HG03558 (cell line): ENCODE data around the gene MED27.

Source experiments
- ATAC-seq: cut with Tn5 transposase; IDR thresholded peaks from one replicate; pipeline ENCODE4 v1.9.1; 2021; ENCODE audit warnings: moderate number of reproducible peaks; ENCODE audit not compliant: unreplicated experiment; ENCODE audit errors: extremely low read depth

MED27 gene

GRCh38 chr9:131826053-131826452 is 253.6 kb downstream of the MED27 start:
- no peak for ATAC-seq

- no peak for ATAC-seq
Measured at GRCh38 chr9:131824953-131825495, 254.6 kb downstream of the MED27 start.

- ATAC-seq, result no peak
Measured at GRCh38 chr9:131824155-131824594, 255.5 kb downstream of the MED27 start.

GRCh38 chr9:131823701-131824146 is 255.9 kb downstream of the MED27 start:
- no peak for ATAC-seq

GRCh38 chr9:131818089-131818488 is 261.6 kb downstream of the MED27 start:
- no peak for ATAC-seq

GRCh38 chr9:131817627-131818026 is 262.0 kb downstream of the MED27 start:
- no peak for ATAC-seq

GRCh38 chr9:131817073-131817472 is 262.6 kb downstream of the MED27 start:
- ATAC-seq, result no peak

GRCh38 chr9:131815970-131816873 is 263.4 kb downstream of the MED27 start:
- no peak for ATAC-seq

GRCh38 chr9:131814707-131815106 is 265.0 kb downstream of the MED27 start:
- no peak for ATAC-seq

- no peak for ATAC-seq
Measured at GRCh38 chr9:131813116-131813515, 266.6 kb downstream of the MED27 start.

- no peak for ATAC-seq
Measured at GRCh38 chr9:131812116-131812790, 267.4 kb downstream of the MED27 start.

GRCh38 chr9:131811405-131811804 is 268.3 kb downstream of the MED27 start:
- ATAC-seq, result no peak

- ATAC-seq, result no peak
Measured at GRCh38 chr9:131810351-131811170, 269.1 kb downstream of the MED27 start.
